GM21515 (cell line): ENCODE measurements around the gene F12.
"Not testable (repeated sequence)": the region's sequence is repeated elsewhere in the genome, so short reads cannot be mapped to it uniquely, and the experiment has no call there.

Source experiments
- ATAC-seq: cut with Tn5 transposase; IDR thresholded peaks from one replicate; pipeline ENCODE4 v1.9.1; 2021; ENCODE audit not compliant: unreplicated experiment

Gene F12

DNA sequence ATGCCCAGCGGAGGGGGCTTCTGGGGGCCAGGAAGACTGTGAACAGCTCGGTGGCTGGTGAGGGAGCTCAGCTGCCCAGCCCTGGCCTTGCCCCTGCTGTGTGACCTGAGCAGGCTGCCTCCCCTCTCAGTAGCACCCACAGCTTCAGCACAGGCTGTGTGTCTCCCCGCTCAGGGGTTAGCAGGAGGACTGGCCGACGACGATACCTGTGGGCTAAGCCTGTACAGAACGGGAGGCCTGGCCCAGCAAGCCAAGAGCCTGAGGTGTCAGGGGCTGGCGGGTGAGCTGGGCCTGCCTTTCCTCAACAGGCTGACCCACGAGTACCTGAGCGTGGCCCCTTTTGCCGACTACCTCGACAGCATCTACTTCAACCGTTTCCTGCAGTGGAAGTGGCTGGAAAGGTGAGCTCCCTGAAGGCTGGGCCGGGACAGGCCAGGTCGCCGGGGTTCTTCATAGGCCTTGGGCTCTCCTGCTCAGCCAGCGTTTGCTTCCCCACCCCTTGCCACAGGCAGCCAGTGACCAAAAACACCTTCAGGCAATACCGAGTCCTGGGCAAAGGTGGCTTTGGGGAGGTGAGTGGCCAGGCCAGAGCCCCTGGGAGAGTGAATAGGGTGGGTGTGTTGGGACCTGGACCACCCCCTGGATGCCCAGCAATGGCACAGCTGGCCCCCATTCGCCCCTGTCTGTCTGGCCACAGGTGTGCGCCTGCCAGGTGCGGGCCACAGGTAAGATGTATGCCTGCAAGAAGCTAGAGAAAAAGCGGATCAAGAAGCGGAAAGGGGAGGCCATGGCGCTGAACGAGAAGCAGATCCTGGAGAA is 23.7 kb upstream of the F12 start:
- ATAC-seq: no peak

DNA sequence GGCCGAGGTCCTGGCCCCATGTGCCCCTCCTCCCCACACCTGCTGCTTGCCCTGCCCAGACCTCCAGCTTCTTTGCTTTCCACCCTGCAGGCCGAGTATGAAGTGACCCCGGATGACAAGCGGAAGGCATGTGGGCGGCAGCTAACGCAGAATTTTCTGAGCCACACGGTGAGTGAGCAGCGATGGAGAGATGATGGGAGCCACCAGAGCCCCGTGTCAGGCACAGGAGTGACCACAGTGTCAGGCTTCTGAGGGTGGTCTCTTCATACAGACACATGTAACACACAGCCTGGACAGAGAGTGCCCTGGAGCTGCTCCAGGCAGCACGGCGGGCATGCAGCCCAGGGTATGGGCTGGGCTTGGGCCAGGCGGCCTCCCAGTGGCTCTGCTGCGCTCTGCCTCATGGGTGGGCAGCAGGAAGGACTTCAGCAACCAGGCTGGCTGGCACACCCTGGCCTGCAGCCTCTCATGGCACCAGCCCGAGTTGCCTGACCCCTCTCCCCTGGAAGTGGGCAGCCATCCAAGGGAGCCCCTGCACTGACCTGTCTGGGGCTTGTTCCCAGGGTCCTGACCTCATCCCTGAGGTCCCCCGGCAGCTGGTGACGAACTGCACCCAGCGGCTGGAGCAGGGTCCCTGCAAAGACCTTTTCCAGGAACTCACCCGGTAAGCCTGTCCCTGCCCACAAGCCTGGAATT is 22.9 kb upstream of the F12 start:
- no peak for ATAC-seq

DNA sequence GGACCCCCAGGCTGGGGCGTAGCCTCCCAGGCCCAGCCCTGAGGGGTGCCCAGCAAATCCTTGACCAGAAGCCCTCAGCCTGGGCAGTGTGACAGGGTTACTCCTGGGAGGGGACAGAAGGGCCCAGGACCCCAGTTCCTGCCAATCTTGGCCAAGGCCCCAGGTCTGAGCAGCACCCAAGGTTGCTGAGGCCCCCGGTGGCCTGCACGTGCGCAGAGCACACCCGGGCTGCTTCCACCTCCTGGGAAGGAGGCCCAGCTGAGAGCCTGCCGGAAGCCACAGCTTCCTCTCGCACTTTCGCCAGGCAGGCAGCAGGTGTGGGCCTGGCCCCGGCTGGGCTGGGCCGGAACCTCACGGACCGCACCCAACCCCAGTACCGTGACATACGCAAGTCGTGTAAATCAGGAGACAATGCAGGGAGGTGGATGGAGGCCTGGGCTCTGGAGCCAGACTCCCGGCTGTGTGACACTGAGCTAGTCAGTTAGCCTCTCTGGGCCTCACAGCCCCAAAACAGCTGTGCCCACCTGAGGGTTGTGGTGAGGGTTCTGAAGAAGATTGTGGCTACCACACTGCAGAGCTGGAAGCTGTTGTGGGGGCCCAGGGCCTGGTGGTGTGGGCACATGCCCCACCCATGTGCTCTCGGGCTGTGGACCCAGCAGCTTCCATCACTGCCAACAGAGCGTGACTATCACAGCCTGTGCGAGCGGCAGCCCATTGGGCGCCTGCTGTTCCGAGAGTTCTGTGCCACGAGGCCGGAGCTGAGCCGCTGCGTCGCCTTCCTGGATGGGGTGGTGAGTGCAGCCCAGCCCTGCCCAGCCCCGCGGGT is 22.2 kb upstream of the F12 start:
- peak; percentile 50 for ATAC-seq

- no peak for ATAC-seq
These were observed 21.6 kb upstream of the F12 start for GRCh38 chr5:177430972-177431316.

- ATAC-seq: no peak
These were observed 21.0 kb upstream of the F12 start for GRCh38 chr5:177430140-177430951.

DNA sequence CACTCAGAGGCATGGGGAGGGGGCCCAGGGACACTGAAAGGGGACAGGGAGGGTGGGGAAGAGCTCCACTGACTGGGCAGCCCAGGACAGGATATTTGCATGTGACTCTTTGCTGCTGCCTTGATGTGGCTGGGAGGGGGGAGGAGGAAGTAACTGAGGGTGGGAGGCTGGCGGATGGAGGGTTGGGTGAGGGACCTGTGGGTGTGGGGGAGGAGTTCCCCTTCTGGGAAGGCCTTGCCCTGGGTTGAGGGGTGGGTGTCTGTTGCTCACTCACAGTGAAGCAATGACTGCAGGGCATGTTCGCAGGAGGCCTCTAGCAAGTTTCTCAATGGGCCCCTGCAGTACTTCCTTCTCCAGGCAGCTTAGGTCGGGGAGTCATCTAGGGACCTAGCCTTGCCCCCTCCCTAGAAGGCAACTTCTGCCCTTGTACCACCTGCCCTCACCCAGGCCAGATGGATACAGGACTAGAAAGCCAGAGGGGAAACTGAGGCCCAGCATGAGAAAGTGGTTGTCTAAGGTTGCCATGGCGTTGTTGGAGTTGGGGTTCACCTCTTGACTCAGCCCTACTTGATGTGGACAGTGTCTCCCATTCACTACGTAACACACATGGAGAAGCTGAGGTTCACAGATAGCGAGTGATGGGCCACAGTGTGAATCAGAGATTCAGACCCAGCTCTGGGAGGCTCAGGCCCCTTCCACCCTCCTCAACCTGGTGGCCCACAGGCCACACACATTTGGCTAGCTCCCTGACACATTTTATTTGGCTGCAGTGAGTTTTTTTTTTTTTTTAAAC is 20.1 kb upstream of the F12 start:
- no peak for ATAC-seq

DNA sequence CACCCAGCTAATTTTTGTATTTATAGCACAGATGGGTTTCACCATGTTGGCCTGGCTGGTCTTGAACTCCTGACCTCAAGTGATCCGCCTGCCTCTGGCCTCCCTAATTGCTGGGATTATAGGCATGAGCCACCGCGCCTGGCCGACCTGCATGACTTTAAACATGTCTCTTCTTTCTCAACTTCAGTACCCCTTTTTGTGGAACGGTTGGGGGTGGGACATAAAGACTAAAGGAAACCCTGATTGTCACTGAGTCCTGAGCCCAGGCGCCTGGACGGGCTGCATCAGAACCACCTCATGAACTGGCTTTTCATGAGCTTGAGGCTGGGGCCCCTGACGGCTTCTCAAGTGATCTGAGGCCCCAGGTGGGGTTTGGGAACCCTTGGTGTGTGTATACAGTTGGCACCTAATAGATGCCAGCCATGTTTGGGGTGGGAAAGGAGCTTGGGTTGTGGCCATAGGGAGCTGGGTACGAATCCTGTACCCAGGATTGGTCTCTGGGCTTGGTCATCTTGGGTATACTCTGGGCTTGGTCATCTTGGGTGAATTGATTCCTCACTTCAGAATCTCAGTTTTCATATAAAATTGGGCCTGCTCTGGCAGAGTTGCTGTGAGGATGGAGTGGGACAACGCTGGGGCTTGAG is 19.3 kb upstream of the F12 start:
- no peak for ATAC-seq

GRCh38 chr5:177427919-177428573 is 18.7 kb upstream of the F12 start:
- ATAC-seq: no peak

GRCh38 chr5:177427211-177427822 is 18.0 kb upstream of the F12 start:
- ATAC-seq: no peak

DNA sequence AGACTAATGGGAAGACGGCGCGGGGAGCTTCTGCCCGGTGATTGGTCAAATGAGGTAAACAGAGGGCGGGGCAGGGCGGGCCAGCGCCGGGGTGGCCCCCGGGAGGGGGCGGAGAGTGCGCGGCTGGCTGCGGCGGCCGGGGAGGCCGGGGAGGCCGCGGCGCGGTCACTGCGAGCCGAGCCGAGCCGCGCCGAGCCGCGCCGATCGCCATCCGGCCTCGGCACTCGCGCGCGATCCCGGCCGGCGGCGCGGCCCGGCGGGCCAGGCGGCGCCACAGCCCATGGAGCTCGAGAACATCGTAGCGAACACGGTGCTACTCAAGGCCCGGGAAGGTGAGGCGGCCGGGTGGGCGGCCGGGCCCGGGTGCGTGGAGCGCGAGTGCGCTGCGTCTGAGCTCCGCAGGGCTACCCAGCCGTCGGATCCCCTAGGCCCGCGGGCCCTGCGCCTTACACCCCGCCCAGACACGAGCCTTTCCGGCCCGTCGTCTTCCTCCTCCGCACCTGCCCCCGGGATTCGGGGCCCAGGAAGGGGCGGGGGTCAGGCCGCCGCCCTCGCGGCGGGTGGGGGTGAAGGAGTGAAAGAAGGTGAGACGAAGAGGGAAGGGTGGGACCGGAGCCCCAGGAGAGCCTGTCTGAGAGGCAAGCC is 17.3 kb upstream of the F12 start, which contains the start of gene GRK6:
Gene GRK6 (plus strand): TSS at position 111 of the 645 bp plus-strand sequence. CDS start 170 bp downstream, at position 281.
- peak; percentile 14 for ATAC-seq

DNA sequence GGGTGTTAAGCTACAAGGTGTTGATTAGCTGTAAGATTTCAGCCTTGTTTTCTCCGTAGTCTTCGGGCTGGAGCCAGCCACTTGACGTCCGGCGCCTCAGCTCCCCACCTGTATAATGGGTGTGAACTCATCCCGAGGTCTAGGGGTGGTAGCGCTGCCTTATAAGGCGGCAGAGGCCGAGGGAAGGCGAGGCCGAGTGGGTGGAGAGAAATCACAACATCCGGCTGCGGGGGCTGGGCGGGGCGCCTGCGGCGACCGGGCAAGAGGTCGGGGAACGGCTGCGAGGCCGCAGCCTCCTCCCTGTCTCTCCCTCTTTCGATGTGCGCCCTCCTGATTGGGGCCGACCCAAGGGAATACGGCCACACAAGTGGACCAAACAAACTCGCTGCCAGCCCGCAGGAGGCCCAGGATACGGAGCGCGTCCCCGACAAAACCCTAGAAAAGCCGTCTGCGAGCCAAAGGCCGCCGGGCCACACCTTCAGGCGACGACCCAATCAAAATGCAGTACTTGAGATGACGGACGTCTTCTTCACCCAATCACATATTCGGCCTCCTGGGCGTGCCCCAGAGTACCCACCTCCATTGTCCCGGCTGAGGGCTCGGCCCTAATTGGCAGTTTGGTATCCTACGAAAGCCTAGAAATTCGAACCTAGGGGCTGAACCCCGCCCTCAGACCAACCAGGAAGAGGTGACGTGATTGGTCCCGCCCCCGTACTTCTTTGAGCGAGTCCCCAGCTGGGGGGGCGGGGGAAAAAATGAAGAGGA is 16.6 kb upstream of the F12 start:
- peak; percentile 71 for ATAC-seq

DNA sequence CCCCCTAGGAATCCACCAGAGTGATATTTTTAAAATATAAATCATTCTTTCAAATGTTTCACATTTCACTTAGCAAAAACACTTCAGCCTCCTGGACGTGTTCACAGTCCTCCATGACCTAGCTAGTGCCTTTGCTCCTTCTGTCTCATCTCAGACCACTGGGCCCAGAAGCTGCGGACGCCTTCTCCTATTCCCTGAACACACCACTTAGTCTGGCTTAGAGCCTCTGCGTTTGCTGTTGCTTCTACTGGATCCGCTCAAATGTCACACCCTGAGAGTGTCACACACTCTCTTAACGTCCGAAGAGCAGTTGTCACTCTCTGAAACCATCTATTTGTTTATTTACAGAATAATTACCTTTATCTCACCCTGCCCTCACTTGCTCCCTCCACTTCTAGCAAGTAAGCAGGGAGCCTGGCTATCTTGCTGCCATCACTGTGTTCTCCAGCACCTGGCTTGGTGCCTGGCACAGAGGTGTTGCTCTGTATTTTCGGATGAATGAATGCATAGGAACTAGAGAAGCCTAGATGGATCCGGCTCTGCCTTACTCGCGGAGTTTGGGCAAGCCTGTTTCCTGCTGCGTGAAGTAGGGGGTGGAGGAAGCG is 15.9 kb upstream of the F12 start:
- ATAC-seq: no peak

DNA sequence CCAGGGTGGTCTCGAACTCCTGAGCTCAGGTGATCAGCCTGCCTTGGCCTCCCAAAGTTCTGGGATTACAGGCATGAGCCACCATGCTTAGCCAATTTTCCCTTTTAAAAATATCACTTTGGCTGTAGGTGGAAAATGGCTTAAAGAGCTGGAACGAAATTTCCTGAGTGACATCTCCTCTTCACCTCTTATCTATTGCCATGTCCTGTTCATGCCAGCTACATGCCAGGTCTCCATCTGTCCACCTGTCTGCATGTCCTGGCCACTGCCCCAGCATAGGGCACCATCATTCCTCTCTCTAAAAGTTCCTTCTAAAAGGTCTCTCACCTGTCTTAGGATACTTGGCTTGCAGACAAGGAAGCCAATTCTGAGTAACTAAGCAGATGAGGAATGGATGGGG is 14.3 kb upstream of the F12 start:
- no peak for ATAC-seq

DNA sequence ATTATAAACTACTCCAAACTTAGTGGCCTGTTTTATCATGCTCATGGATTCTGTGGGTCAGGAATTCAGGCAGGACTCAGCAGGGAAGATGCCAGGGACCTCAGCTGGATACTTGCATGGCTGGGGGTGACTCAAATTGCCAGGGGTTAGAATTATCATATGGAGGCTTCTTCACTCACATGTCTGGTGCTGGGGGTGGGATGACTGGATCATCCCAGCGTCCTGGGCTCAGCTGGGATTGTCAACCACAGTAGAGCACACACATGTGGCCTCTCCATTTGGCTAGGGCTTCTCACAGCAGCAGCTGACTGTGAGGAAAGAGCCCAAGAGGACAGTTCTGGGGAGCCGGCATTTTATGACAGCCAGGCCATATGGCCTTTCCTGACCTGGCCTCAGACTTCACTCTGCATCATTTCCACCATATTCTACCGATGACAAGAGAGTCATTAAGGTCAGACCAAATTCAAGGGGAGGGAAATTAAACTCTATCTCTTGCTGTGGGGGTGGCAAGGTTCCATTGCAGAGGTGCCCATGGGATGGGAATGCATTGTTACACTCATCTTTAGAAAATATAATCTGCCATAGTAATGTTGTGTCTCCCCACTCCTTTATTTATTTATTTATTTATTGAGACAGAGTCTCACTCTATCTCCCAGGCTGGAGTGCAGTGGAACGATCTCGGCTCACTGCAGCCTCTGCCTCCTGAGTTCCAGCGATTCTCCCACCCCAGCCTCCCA is 11.9 kb upstream of the F12 start:
- no peak for ATAC-seq

DNA sequence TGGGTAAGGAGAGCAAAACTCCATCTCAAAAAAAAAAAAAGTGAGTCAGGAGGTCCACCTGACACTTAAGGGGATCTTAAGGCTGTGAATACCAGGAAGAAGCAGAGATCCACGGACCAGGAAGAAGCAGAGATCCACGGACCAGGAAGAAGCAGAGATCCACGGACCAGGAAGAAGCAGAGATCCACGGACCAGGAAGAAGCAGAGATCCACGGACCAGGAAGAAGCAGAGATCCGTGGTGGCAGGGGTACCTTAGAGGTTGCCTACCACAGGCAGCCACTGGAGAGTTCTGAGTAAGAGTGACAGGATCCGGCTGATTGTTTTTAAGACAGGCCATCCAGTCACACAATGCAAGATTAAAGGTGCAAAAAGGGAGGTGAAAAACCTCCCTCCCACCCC is 11.1 kb upstream of the F12 start:
- ATAC-seq: not testable (repeated sequence)

DNA sequence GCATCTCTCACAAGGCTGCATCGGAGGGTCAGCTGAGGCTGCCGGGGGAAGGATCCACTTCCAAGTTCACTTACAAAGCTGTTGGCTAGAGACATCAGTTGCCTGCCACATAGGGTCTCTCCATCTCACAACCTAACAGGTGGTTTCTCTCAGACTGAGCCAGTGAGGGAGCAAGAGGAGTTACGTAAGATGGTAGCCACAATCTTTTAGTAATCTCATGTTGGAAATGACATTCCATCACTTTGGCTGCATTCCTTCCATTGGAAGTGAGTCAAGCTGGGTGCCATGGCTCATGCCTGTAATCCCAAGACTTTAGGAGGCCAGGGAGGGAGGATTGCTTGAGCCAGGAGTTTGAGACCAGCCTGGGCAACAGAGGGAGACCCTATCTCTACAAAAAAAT is 9.7 kb upstream of the F12 start:
- ATAC-seq: no peak
